Adrenal gland (tissue), 12 donors: Measurements from ENCODE around the gene GALNT6. TPM values are rescaled to one million over a fixed set of nuclear protein-coding genes. Genes with fewer than 3 reads are reported as not detected.
"Not testable (repeated sequence)": the region's sequence is repeated elsewhere in the genome, so short reads cannot be mapped to it uniquely, and the experiment has no call there.

Experiments used
- DNase-seq, 7 donors: peaks; one replicate each; pipeline ENCODE4 v3.0.0-alpha.2; 2019 to 2020
- H3K27ac ChIP-seq, 5 donors: fragments of 200-600 bp; sonication (generic) in 4 of 5; 1 replicate in 3 of 5; 2 replicates in 2 of 5; pipeline versions ENCODE4 v1.5.1 to v1.8.0; 2016 to 2020; ENCODE audit warnings: mild to moderate bottlenecking in 1 of 5
- H3K27me3 ChIP-seq: fragments of 200-600 bp; 2 replicates; pipeline ENCODE4 v1.8.0; 2021
- H3K36me3 ChIP-seq, 2 donors: fragments of 200-600 bp; replicated peaks in 1 of 2; 1 replicate in 1 of 2; 2 replicates in 1 of 2; pipeline versions ENCODE4 v1.5.1 to v1.8.0; 2018 to 2022
- H3K4me1 ChIP-seq, 2 donors: fragments of 200-600 bp; replicated peaks in 1 of 2; 1 replicate in 1 of 2; 2 replicates in 1 of 2; pipeline versions ENCODE4 v1.5.1 to v1.8.0; 2018 to 2021
- H3K4me3 ChIP-seq, 4 donors: fragments of 200-600 bp; sonication (generic) in 3 of 4; one replicate each; pipeline ENCODE4 v1.5.1; 2016 to 2018
- H3K9me3 ChIP-seq, 3 donors: fragments of 200-600 bp; sonication (generic) in 1 of 3; replicated peaks in 1 of 3; 1 replicate in 2 of 3; 2 replicates in 1 of 3; pipeline versions ENCODE4 v1.5.1 to v1.8.0; 2016 to 2021
- CTCF ChIP-seq, 6 experiments: fragments of 450-650 bp in 4 of 6; fragments of 200-600 bp in 2 of 6; sonication (generic) in 1 of 6; IDR thresholded peaks; 1 replicate in 5 of 6; 2 replicates in 1 of 6; pipeline versions ENCODE4 v1.5.1 to v1.8.0; 2016 to 2021; ENCODE audit warnings: antibody characterized with exemption in 6 of 6, mild to moderate bottlenecking in 2 of 6, moderate library complexity in 1 of 6
- POLR2A ChIP-seq, 2 donors: fragments of 450-650 bp; IDR thresholded peaks; one replicate each; pipeline ENCODE4 v1.6.1; 2017; ENCODE audit warnings: antibody characterized with exemption in 2 of 2, mild to moderate bottlenecking in 2 of 2, moderate library complexity in 1 of 2
- WGBS, 4 donors: extraction: QIAGEN DNeasy Blood & Tissue Kit in 2 of 4; methylation state at CpG; one replicate each; pipeline versions ENCODE4 v1.1.5 to v1.1.7; 2013 to 2017; 5-methylcytosine and 5-hydroxymethylcytosine counted together
- intact Hi-C, 2 donors: fragments of 100-400 bp; cut with DNase I; formaldehyde crosslinking; loops; one replicate each; pipeline versions ENCODE4 v1.14.1 to v1.15.0; 2022 to 2023
- polyA plus RNA-seq, 3 donors: library from polyadenylated mRNA; stranded (reverse); fragments of 200-250 nt in 2 of 3; fragments of 350-450 nt in 1 of 3; fragmentation: Illumina TruSeq in 1 of 3; extraction: RNeasy Lipid Tissue Mini Kit (QIAGEN cat#74804) in 1 of 3; gene quantifications; one replicate each; pipeline ENCODE4 v1.2.3, GENCODE V29; 2013 to 2014
- total RNA-seq, 9 donors: library from RNA; depleted of rRNA in 4 of 9; stranded (reverse); fragments of >200 nt in 4 of 9; fragments of 120-200 nt in 1 of 9; fragmentation: NEBNext Ultra II Directional in 1 of 9; extraction: Animal tissue kit (Norgen Biotek cat#: 25700) in 1 of 9; gene quantifications; one replicate each; pipeline versions ENCODE4 v1.1.0 to v1.2.4, GENCODE V29; 2013 to 2023
- donor health status: healthy with polysubstance abuse.
- donor health status: Bipolar disorder and iron deficiency.
- donor health status: DM: yes; HTN: yes; CAD: no.
- donor health status: DM: no; HTN: no; CAD: no.
- donor health status: DM: no; HTN: no; CAD: no.
- donor health status: DM: yes; HTN: yes; CAD: no.

GALNT6 gene
- total and polyA plus RNA-seq, 12 donors: 0.66 to 11.0 (median 5.1) TPM

GRCh38 chr12:51343201-51343600, 48.0 kb downstream of the GALNT6 start:
- H3K36me3 ChIP-seq: no peaks in the 10 kb centered on the region
- H3K4me1 ChIP-seq: peaks cover 0 to 11% of the 10 kb centered on the region in 2 donors
- H3K9me3 ChIP-seq: no peaks in the 10 kb centered on the region
- TF ChIP-seq CTCF (IDR thresholded peaks at IDR 0.05) (no peak), POLR2A (IDR thresholded peaks at IDR 0.05) (no peak)
- WGBS, 4 donors: 96 to 100% (median 99%) methylated on average over 2 of the region's 2 CpGs
- no peak overlapping the region for H3K27ac ChIP-seq
- no peak for DNase-seq
- intact Hi-C loops: loop anchor here (5.0 to 10.0 kb wide), 5 partner anchors 71 to 508 kb away; partner anchors contain the start of genes LETMD1 (in 1 of the 2) and SMAGP (in 1 of the 2)
- H3K27me3 ChIP-seq: no peaks in the 10 kb centered on the region
- H3K4me3 ChIP-seq: no peak overlapping the region

GRCh38 chr12:51342416-51342815, 48.8 kb downstream of the GALNT6 start:
- intact Hi-C loops: loop anchor here (5.0 to 10.0 kb wide), 5 partner anchors 70 to 508 kb away; partner anchors contain the start of genes LETMD1 (in 1 of the 2) and SMAGP (in 1 of the 2)
- Histone ChIP-seq H3K36me3 (no peaks in the 10 kb centered on the region), H3K27ac (no peak overlapping the region), H3K9me3 (no peaks in the 10 kb centered on the region), H3K27me3 (no peaks in the 10 kb centered on the region), H3K4me3 (no peak overlapping the region), H3K4me1 (peaks cover 0 to 11% of the 10 kb centered on the region in 2 donors)
- TF ChIP-seq CTCF (IDR thresholded peaks at IDR 0.05): no peak
- TF ChIP-seq POLR2A (IDR thresholded peaks at IDR 0.05): no peak
- DNase-seq: no peak
- 87 to 92% (median 91%) methylated on average over 10 of the region's 10 CpGs for WGBS, 4 donors

- WGBS, 4 donors: 23 to 28% (median 26%) methylated on average over 6 to 9 of the region's 9 CpGs
- Histone ChIP-seq H3K4me1 (peaks cover 0 to 10% of the 10 kb centered on the region in 2 donors), H3K4me3 (peak overlapping the region in 1 of 4 donors; percentile 25), H3K27ac (no peak overlapping the region), H3K9me3 (no peaks in the 10 kb centered on the region), H3K36me3 (no peaks in the 10 kb centered on the region), H3K27me3 (no peaks in the 10 kb centered on the region)
- TF ChIP-seq POLR2A (IDR thresholded peaks at IDR 0.05): no peak
- peak; percentile 95 to 99 (median 98) for TF ChIP-seq CTCF (IDR thresholded peaks at IDR 0.05)
- peak; percentile 62 to 89 (median 73) for DNase-seq
- intact Hi-C loops: loop anchor here (5.0 to 10.0 kb wide), 5 partner anchors 69 to 507 kb away; partner anchors contain the start of genes LETMD1 (in 1 of the 2) and SMAGP (in 1 of the 2)
Observed at GRCh38 chr12:51341251-51342007, 49.8 kb downstream of the GALNT6 start.

GRCh38 chr12:51339750-51340149, 51.5 kb downstream of the GALNT6 start:
- intact Hi-C loops: loop anchor here (5.0 to 10.0 kb wide), 5 partner anchors 67 to 505 kb away; partner anchors contain the start of genes LETMD1 (in 1 of the 2) and SMAGP (in 1 of the 2)
- H3K36me3 ChIP-seq: no peaks in the 10 kb centered on the region

GRCh38 chr12:51337336-51337735, 53.9 kb downstream of the GALNT6 start:
- intact Hi-C loops: not testable (repeated sequence)

More at GRCh38 chr12:51339750-51340149, 51.5 kb downstream of the GALNT6 start:
- DNase-seq: no peak
- H3K4me3 ChIP-seq: no peak overlapping the region
- no peak for TF ChIP-seq POLR2A (IDR thresholded peaks at IDR 0.05)
- no peak for TF ChIP-seq CTCF (IDR thresholded peaks at IDR 0.05)
- no peak overlapping the region for H3K27ac ChIP-seq
- H3K27me3 ChIP-seq: no peaks in the 10 kb centered on the region
- no peaks in the 10 kb centered on the region for H3K9me3 ChIP-seq
- no peaks in the 10 kb centered on the region for H3K4me1 ChIP-seq
- 84 to 92% (median 89%) methylated on average over 6 of the region's 6 CpGs for WGBS, 4 donors

More at GRCh38 chr12:51337336-51337735, 53.9 kb downstream of the GALNT6 start:
- not testable (repeated sequence) for H3K27me3 ChIP-seq, H3K4me1 ChIP-seq, H3K36me3 ChIP-seq, H3K4me3 ChIP-seq, H3K27ac ChIP-seq, DNase-seq, H3K9me3 ChIP-seq
